OCI-LY3 (cell line): ENCODE data around the gene PACSIN2.

Experiments used
- EZH2phosphoT487 ChIP-seq: fragments of 200-600 bp; shearing (Covaris generic); IDR thresholded peaks from 2 replicates; pipeline ENCODE4 v1.6.1; 2018; ENCODE audit warnings: antibody characterized with exemption, mixed run types, low read depth
- TF ChIP-seq, protein P1 (sequence below): fragments of 200-600, 300-600 bp; sonication (generic); IDR thresholded peaks from 2 replicates; pipeline ENCODE4 v1.5.1; 2014; ENCODE audit warnings: antibody characterized with exemption, low read length, low read depth

DNA sequence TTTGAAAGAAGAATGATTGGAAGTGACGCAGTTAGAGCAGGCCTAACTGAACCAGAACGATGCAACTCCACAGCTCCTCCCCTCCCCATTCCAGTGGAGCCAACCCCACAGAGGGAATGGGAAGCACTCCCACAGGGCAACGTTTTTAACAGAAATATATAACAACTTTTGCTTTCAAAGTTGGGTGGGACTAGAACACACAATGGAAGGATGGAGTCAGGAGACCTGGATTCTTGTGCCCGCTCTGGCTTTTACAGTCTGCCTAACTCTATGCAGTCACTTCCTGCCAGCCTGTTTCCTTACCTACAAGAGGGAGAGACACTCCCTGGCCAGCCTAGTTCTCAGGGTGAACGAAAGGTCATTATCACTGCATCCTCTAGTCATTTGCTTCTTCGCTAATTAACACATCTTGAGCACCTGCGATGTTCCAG lies 75.5 kb downstream of the PACSIN2 start:
- TF ChIP-seq, protein P1, sequence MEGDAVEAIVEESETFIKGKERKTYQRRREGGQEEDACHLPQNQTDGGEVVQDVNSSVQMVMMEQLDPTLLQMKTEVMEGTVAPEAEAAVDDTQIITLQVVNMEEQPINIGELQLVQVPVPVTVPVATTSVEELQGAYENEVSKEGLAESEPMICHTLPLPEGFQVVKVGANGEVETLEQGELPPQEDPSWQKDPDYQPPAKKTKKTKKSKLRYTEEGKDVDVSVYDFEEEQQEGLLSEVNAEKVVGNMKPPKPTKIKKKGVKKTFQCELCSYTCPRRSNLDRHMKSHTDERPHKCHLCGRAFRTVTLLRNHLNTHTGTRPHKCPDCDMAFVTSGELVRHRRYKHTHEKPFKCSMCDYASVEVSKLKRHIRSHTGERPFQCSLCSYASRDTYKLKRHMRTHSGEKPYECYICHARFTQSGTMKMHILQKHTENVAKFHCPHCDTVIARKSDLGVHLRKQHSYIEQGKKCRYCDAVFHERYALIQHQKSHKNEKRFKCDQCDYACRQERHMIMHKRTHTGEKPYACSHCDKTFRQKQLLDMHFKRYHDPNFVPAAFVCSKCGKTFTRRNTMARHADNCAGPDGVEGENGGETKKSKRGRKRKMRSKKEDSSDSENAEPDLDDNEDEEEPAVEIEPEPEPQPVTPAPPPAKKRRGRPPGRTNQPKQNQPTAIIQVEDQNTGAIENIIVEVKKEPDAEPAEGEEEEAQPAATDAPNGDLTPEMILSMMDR = no peak
- no peak for TF ChIP-seq EZH2phosphoT487
